ENCODE results near the gene TSC2. TPM values are rescaled to one million over a fixed set of nuclear protein-coding genes. Genes with fewer than 3 reads are reported as not detected.

TSC2 gene
- total and polyA plus RNA-seq, 9 of the 15 experiments (the other 6 are each of a cell fraction or from before 2014, with no cell fraction given), result 1.3 to 68.1 (median 16.6) TPM

DNA sequence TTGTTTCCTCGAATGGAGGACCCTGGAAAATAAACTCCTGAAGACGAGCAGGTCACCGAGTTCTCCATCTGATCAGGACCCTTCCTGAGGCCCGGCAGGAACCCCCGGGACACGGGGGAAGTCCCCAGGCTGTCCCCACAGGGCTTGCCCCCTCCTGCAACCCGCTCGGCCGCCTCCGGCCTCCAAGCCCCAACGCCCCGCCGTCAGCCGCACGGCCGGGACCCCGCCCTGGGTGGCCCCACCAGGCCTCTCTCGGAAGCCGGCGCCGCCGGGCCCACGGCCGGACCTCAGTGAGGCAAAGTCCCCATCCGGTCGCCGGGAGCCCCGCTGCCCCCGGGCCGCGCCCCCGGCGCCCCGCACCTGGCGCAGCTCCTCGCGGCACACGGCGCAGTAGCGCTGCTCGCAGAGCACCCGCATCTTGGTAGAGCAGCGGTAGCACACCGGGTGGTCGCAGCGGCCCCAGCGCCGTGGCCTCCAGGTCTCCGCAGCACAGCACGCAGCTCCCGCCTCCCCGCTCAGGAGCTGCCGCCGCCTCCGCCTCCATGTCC, 38.5 kb upstream of the TSC2 start (continued):
- TF ChIP-seq, protein P1, sequence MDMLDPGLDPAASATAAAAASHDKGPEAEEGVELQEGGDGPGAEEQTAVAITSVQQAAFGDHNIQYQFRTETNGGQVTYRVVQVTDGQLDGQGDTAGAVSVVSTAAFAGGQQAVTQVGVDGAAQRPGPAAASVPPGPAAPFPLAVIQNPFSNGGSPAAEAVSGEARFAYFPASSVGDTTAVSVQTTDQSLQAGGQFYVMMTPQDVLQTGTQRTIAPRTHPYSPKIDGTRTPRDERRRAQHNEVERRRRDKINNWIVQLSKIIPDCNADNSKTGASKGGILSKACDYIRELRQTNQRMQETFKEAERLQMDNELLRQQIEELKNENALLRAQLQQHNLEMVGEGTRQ (CRISPR knock-in tag; IDR thresholded peaks at IDR 0.05), result no peak
- TF ChIP-seq MAZ (CRISPR knock-in tag; conservative IDR thresholded peaks at IDR 0.05 in 1 of 2, IDR thresholded peaks at IDR 0.05 in 1 of 2), result peak; percentile 9 to 26; a peak in 2 of 4 replicates
- TF ChIP-seq RBM22 (IDR thresholded peaks at IDR 0.05; ENCODE audit: low read depth, low read length, poor library complexity, severe bottlenecking), result no peak
- no peak for TF ChIP-seq BRCA1 (IDR thresholded peaks at IDR 0.05)
- no peak for TF ChIP-seq BRCA1 (CRISPR knock-in tag; IDR thresholded peaks at IDR 0.05)
- no peak for TF ChIP-seq MAFF (IDR thresholded peaks at IDR 0.05; ENCODE audit: low read length)
- TF ChIP-seq, protein P2, sequence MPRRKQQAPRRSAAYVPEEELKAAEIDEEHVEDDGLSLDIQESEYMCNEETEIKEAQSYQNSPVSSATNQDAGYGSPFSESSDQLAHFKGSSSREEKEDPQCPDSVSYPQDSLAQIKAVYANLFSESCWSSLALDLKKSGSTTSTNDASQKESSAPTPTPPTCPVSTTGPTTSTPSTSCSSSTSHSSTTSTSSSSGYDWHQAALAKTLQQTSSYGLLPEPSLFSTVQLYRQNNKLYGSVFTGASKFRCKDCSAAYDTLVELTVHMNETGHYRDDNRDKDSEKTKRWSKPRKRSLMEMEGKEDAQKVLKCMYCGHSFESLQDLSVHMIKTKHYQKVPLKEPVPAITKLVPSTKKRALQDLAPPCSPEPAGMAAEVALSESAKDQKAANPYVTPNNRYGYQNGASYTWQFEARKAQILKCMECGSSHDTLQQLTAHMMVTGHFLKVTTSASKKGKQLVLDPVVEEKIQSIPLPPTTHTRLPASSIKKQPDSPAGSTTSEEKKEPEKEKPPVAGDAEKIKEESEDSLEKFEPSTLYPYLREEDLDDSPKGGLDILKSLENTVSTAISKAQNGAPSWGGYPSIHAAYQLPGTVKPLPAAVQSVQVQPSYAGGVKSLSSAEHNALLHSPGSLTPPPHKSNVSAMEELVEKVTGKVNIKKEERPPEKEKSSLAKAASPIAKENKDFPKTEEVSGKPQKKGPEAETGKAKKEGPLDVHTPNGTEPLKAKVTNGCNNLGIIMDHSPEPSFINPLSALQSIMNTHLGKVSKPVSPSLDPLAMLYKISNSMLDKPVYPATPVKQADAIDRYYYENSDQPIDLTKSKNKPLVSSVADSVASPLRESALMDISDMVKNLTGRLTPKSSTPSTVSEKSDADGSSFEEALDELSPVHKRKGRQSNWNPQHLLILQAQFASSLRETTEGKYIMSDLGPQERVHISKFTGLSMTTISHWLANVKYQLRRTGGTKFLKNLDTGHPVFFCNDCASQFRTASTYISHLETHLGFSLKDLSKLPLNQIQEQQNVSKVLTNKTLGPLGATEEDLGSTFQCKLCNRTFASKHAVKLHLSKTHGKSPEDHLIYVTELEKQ (CRISPR knock-in tag; IDR thresholded peaks at IDR 0.05), result no peak
- TF ChIP-seq NFIX (CRISPR knock-in tag; IDR thresholded peaks at IDR 0.05; ENCODE audit: low read depth), result no peak
- TF ChIP-seq AFF4 (CRISPR knock-in tag; IDR thresholded peaks at IDR 0.05), result no peak
- no peak for TF ChIP-seq EGR1 (conservative IDR thresholded peaks at IDR 0.05)
- TF ChIP-seq ZNF583 (CRISPR knock-in tag; IDR thresholded peaks at IDR 0.05), result no peak
- no peak for TF ChIP-seq FOXM1 (IDR thresholded peaks at IDR 0.05; ENCODE audit: low read depth)
- peak; percentile 52; the same call in 1 of the 2 replicates for TF ChIP-seq FOXM1 (CRISPR knock-in tag; IDR thresholded peaks at IDR 0.05; ENCODE audit: low read depth)
- no peak for TF ChIP-seq ZNF133 (CRISPR knock-in tag; IDR thresholded peaks at IDR 0.05)
- TF ChIP-seq SRSF7 (optimal IDR thresholded peaks at IDR 0.05; ENCODE audit: low read depth, low read length), result no peak
- no peak for TF ChIP-seq SMAD1 (IDR thresholded peaks at IDR 0.05; ENCODE audit: low read depth, low read length, partially characterized antibody)
- no peak for TF ChIP-seq RCOR1 (IDR thresholded peaks at IDR 0.05; ENCODE audit: borderline replicate concordance in 1 of 2, low read depth in 2 of 2, low read length in 2 of 2)
- TF ChIP-seq RNF2 (IDR thresholded peaks at IDR 0.05), result no peak

Data from K562 (cell line).